ENCODE results near the gene PODXL.

DNA sequence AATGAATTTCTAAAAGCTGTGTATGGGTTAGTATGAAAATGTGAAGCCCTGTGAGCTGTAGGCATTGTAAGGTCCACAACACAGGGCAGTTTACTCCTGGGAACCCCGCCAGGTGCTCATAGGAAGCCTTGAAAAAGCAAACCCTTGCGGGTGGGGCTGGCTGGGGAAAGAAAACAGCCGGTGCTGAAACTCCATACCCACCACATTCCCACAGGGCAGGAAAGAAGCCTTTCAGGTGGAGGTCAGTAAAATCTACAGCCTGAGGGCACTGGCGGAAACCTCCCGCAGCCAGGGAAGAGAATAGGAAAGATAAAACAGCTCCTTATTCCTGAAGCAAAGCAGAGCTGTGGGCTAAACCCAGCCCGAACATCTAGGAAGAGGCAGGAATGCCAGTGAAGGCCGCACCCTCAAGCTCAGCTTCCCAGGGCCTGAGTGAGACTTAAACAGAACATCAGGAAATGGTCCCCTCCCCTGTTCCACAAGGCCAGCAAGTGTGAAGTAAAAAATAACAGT, 34.7 kb downstream of the PODXL start:
- TF ChIP-seq, protein P1, sequence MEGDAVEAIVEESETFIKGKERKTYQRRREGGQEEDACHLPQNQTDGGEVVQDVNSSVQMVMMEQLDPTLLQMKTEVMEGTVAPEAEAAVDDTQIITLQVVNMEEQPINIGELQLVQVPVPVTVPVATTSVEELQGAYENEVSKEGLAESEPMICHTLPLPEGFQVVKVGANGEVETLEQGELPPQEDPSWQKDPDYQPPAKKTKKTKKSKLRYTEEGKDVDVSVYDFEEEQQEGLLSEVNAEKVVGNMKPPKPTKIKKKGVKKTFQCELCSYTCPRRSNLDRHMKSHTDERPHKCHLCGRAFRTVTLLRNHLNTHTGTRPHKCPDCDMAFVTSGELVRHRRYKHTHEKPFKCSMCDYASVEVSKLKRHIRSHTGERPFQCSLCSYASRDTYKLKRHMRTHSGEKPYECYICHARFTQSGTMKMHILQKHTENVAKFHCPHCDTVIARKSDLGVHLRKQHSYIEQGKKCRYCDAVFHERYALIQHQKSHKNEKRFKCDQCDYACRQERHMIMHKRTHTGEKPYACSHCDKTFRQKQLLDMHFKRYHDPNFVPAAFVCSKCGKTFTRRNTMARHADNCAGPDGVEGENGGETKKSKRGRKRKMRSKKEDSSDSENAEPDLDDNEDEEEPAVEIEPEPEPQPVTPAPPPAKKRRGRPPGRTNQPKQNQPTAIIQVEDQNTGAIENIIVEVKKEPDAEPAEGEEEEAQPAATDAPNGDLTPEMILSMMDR (IDR thresholded peaks at IDR 0.05), result no peak
- no peak for TF ChIP-seq POLR2A (IDR thresholded peaks at IDR 0.05)
